DOHH2 (cell line): ENCODE measurements around the gene SIX3.

Experiments
- H3F3A ChIP-seq: fragments of 200-600 bp; sonication (generic), shearing (Covaris generic); 2 replicates; pipeline ENCODE4 v1.6.0; 2016; ENCODE audit warnings: antibody characterized with exemption, mild to moderate bottlenecking; ENCODE audit not compliant: control insufficient read depth, insufficient read depth
- H3K27ac ChIP-seq: fragments of 200-600 bp; sonication (generic); 2 replicates; pipeline ENCODE4 v1.5.1; 2014; ENCODE audit warnings: low read depth, mild to moderate bottlenecking, low read length, moderate library complexity
- H3K27me3 ChIP-seq: fragments of 200-600 bp; sonication (generic); 2 replicates; pipeline ENCODE4 v1.6.1; 2014; ENCODE audit warnings: mild to moderate bottlenecking, low read length, mixed read lengths; ENCODE audit not compliant: control insufficient read depth
- H3K36me3 ChIP-seq: fragments of 200-600 bp; sonication (generic); 2 replicates; pipeline ENCODE4 v1.6.1; 2014; ENCODE audit warnings: mild to moderate bottlenecking, low read length, moderate library complexity, mixed read lengths; ENCODE audit not compliant: control insufficient read depth
- H3K4me1 ChIP-seq: fragments of 200-600 bp; sonication (generic); 2 replicates; pipeline ENCODE4 v1.6.1; 2014; ENCODE audit warnings: mild to moderate bottlenecking, low read length, mixed read lengths; ENCODE audit not compliant: control insufficient read depth
- H3K4me2 ChIP-seq: fragments of 200-600 bp; sonication (generic); 2 replicates; pipeline ENCODE4 v1.6.0; 2014; ENCODE audit warnings: mild to moderate bottlenecking, low read length, moderate library complexity
- H3K4me3 ChIP-seq: fragments of 200-600 bp; sonication (generic); 2 replicates; pipeline ENCODE4 v1.5.1; 2014; ENCODE audit warnings: mild to moderate bottlenecking, low read length, mixed read lengths
- H3K79me2 ChIP-seq: fragments of 200-600 bp; sonication (generic); 2 replicates; pipeline ENCODE4 v1.6.1; 2014; ENCODE audit warnings: mild to moderate bottlenecking, low read length, mixed read lengths; ENCODE audit not compliant: control insufficient read depth
- H3K9me2 ChIP-seq: fragments of 200-600 bp; sonication (generic); replicated peaks from 2 replicates; pipeline ENCODE4 v1.6.1; 2014; ENCODE audit warnings: mild to moderate bottlenecking, low read length, mixed read lengths; ENCODE audit not compliant: control insufficient read depth
- H3K9me3 ChIP-seq: fragments of 200-600 bp; sonication (generic); 2 replicates; pipeline ENCODE4 v1.6.1; 2014; ENCODE audit warnings: antibody characterized with exemption, low read length, mixed read lengths; ENCODE audit not compliant: control insufficient read depth, insufficient read depth
- H4K20me1 ChIP-seq: fragments of 200-600 bp; sonication (generic); 2 replicates; pipeline ENCODE4 v1.6.0; 2014; ENCODE audit warnings: low read depth, mild to moderate bottlenecking, antibody characterized with exemption, low read length, moderate library complexity; ENCODE audit not compliant: control insufficient read depth, insufficient read depth
- CTCF ChIP-seq: fragments of 200-600 bp; sonication (generic); IDR thresholded peaks from one replicate; pipeline ENCODE4 v1.5.1; 2014; ENCODE audit warnings: antibody characterized with exemption, mild to moderate bottlenecking, low read depth, low read length; ENCODE audit not compliant: poor library complexity, severe bottlenecking
- EZH2phosphoT487 ChIP-seq: fragments of 200-600 bp; sonication (generic); IDR thresholded peaks from 2 replicates; pipeline ENCODE4 v1.6.1; 2017; ENCODE audit warnings: borderline replicate concordance, mild to moderate bottlenecking, antibody characterized with exemption, low read length, moderate library complexity, mixed read lengths

The SIX3 gene

GRCh38 chr2:44932564-44933392 is 8.7 kb upstream of the SIX3 start:
- no peaks in the 10 kb centered on the region for H3K9me3 ChIP-seq

GRCh38 chr2:44933434-44933951 is 8.0 kb upstream of the SIX3 start:
- Histone ChIP-seq H3F3A (no peaks in the 10 kb centered on the region), H3K4me1 (no peaks in the 10 kb centered on the region), H3K36me3 (no peaks in the 10 kb centered on the region), H3K79me2 (no peaks in the 10 kb centered on the region), H3K27ac (no peak overlapping the region), H4K20me1 (no peaks in the 10 kb centered on the region), H3K9me3 (no peaks in the 10 kb centered on the region), H3K4me2 (no peak overlapping the region), H3K4me3 (no peak overlapping the region), H3K9me2 (no peaks in the 10 kb centered on the region), H3K27me3 (peaks cover 34% of the 10 kb centered on the region)
- TF ChIP-seq CTCF (no peak), EZH2phosphoT487 (no peak)

More at GRCh38 chr2:44932564-44933392, 8.7 kb upstream of the SIX3 start:
- Histone ChIP-seq H3K9me2 (no peaks in the 10 kb centered on the region), H4K20me1 (no peaks in the 10 kb centered on the region), H3F3A (no peaks in the 10 kb centered on the region), H3K79me2 (no peaks in the 10 kb centered on the region), H3K27me3 (peaks cover 27% of the 10 kb centered on the region), H3K27ac (no peak overlapping the region), H3K4me1 (no peaks in the 10 kb centered on the region), H3K4me2 (no peak overlapping the region), H3K36me3 (no peaks in the 10 kb centered on the region), H3K4me3 (no peak overlapping the region)
- no peak for TF ChIP-seq CTCF

- Histone ChIP-seq H3K4me1 (no peaks in the 10 kb centered on the region), H4K20me1 (no peaks in the 10 kb centered on the region), H3K36me3 (no peaks in the 10 kb centered on the region), H3K9me2 (no peaks in the 10 kb centered on the region), H3K27me3 (peaks cover 41% of the 10 kb centered on the region), H3K4me3 (no peak overlapping the region), H3K79me2 (no peaks in the 10 kb centered on the region), H3K9me3 (no peaks in the 10 kb centered on the region), H3F3A (no peaks in the 10 kb centered on the region), H3K27ac (no peak overlapping the region), H3K4me2 (no peak overlapping the region)
- TF ChIP-seq EZH2phosphoT487, result no peak
- no peak for TF ChIP-seq CTCF
These were observed 7.2 kb upstream of the SIX3 start for GRCh38 chr2:44934038-44934982.
